Loucy (cell line): ENCODE measurements around the gene PHACTR1.

Source experiments
- H2AFZ ChIP-seq: fragments of 200-600 bp; sonication (generic); 2 replicates; pipeline ENCODE4 v1.6.0; 2016; ENCODE audit warnings: antibody characterized with exemption, mild to moderate bottlenecking, low read length, moderate library complexity
- H3F3A ChIP-seq: fragments of 200-600 bp; 2 replicates; pipeline ENCODE4 v1.6.0; 2016; ENCODE audit warnings: antibody characterized with exemption, low read depth, mild to moderate bottlenecking
- H3K27me3 ChIP-seq: fragments of 200-600 bp; sonication (generic); 2 replicates; pipeline ENCODE4 v1.6.1; 2014; ENCODE audit warnings: low read length, mild to moderate bottlenecking; ENCODE audit not compliant: insufficient read depth, poor library complexity, severe bottlenecking
- H3K36me3 ChIP-seq: fragments of 200-600 bp; sonication (generic); 2 replicates; pipeline ENCODE4 v1.6.1; 2016; ENCODE audit warnings: low read length; ENCODE audit not compliant: insufficient read depth
- H3K4me1 ChIP-seq: fragments of 200-600 bp; sonication (generic); 2 replicates; pipeline ENCODE4 v1.5.1; 2014; ENCODE audit warnings: low read length, mild to moderate bottlenecking; ENCODE audit not compliant: insufficient read depth, poor library complexity, severe bottlenecking
- H3K4me2 ChIP-seq: fragments of 200-600 bp; sonication (generic); 2 replicates; pipeline ENCODE4 v1.6.0; 2014; ENCODE audit warnings: antibody characterized with exemption, low read length, low read depth, mild to moderate bottlenecking; ENCODE audit not compliant: poor library complexity, severe bottlenecking
- H3K4me3 ChIP-seq: fragments of 200-600 bp; sonication (generic); 2 replicates; pipeline ENCODE4 v1.5.1; 2014; ENCODE audit warnings: low read length, mild to moderate bottlenecking, mixed read lengths; ENCODE audit not compliant: poor library complexity, severe bottlenecking
- H3K79me2 ChIP-seq: fragments of 200-600 bp; sonication (generic); 2 replicates; pipeline ENCODE4 v1.6.1; 2014; ENCODE audit warnings: low read length; ENCODE audit not compliant: insufficient read depth
- H3K9ac ChIP-seq: fragments of 200-600 bp; sonication (generic); 2 replicates; pipeline ENCODE4 v1.6.0; 2014; ENCODE audit warnings: mild to moderate bottlenecking, low read depth, low read length, moderate library complexity; ENCODE audit not compliant: poor library complexity, severe bottlenecking
- H3K9me2 ChIP-seq: fragments of 200-600 bp; sonication (generic); replicated peaks from 2 replicates; pipeline ENCODE4 v1.6.1; 2016; ENCODE audit warnings: low read depth, low read length, mixed read lengths
- H3K9me3 ChIP-seq: fragments of 200-600 bp; sonication (generic); 2 replicates; pipeline ENCODE4 v1.6.1; 2014; ENCODE audit warnings: mild to moderate bottlenecking, antibody characterized with exemption, low read length, low read depth; ENCODE audit not compliant: insufficient read depth
- H4K20me1 ChIP-seq: fragments of 200-600 bp; sonication (generic); 2 replicates; pipeline ENCODE4 v1.6.0; 2014; ENCODE audit warnings: antibody characterized with exemption, low read length, mild to moderate bottlenecking; ENCODE audit not compliant: insufficient read depth, poor library complexity, severe bottlenecking
- CTCF ChIP-seq: fragments of 200-600 bp; sonication (generic); conservative IDR thresholded peaks from 2 replicates; pipeline ENCODE4 v1.5.1; 2014; ENCODE audit warnings: mild to moderate bottlenecking, antibody characterized with exemption, low read length
- EZH2phosphoT487 ChIP-seq: fragments of 200-600 bp; IDR thresholded peaks from 2 replicates; pipeline ENCODE4 v1.6.1; 2018; ENCODE audit warnings: antibody characterized with exemption, mild to moderate bottlenecking, moderate library complexity, borderline replicate concordance

The PHACTR1 gene

GRCh38 chr6:13096084-13096483 is 379.5 kb downstream of the PHACTR1 start:
- H2AFZ ChIP-seq: no peak overlapping the region
- peaks cover 3% of the 10 kb centered on the region; the same call in 1 of the 2 replicates for H3F3A ChIP-seq
- no peaks in the 10 kb centered on the region for H3K9me3 ChIP-seq
- H3K9ac ChIP-seq: no peak overlapping the region
- peaks cover 17% of the 10 kb centered on the region for H3K4me1 ChIP-seq
- no peaks in the 10 kb centered on the region for H3K36me3 ChIP-seq
- no peak overlapping the region for H3K4me2 ChIP-seq
- H4K20me1 ChIP-seq: no peaks in the 10 kb centered on the region
- no peak for TF ChIP-seq CTCF
- TF ChIP-seq EZH2phosphoT487: no peak
- H3K9me2 ChIP-seq: no peaks in the 10 kb centered on the region
- no peak overlapping the region for H3K4me3 ChIP-seq
- no peaks in the 10 kb centered on the region for H3K27me3 ChIP-seq
- no peaks in the 10 kb centered on the region for H3K79me2 ChIP-seq

GRCh38 chr6:13097454-13097853 is 380.9 kb downstream of the PHACTR1 start:
- peaks cover 3% of the 10 kb centered on the region; the same call in 1 of the 2 replicates for H3F3A ChIP-seq
- no peaks in the 10 kb centered on the region for H3K27me3 ChIP-seq
- H3K79me2 ChIP-seq: no peaks in the 10 kb centered on the region
- no peak overlapping the region for H2AFZ ChIP-seq
- peaks cover 17% of the 10 kb centered on the region for H3K4me1 ChIP-seq
- TF ChIP-seq EZH2phosphoT487: no peak
- TF ChIP-seq CTCF: no peak
- H4K20me1 ChIP-seq: no peaks in the 10 kb centered on the region
- no peaks in the 10 kb centered on the region for H3K9me3 ChIP-seq
- H3K9me2 ChIP-seq: no peaks in the 10 kb centered on the region
- no peak overlapping the region for H3K4me3 ChIP-seq
- no peak overlapping the region for H3K9ac ChIP-seq
- no peaks in the 10 kb centered on the region for H3K36me3 ChIP-seq
- no peak overlapping the region for H3K4me2 ChIP-seq

- Histone ChIP-seq H3K9ac (no peak overlapping the region), H3K79me2 (no peaks in the 10 kb centered on the region), H3K4me3 (no peak overlapping the region), H3K4me2 (no peak overlapping the region), H4K20me1 (no peaks in the 10 kb centered on the region), H2AFZ (no peak overlapping the region), H3K4me1 (peaks cover 17% of the 10 kb centered on the region), H3K36me3 (no peaks in the 10 kb centered on the region), H3K27me3 (no peaks in the 10 kb centered on the region), H3K9me3 (no peaks in the 10 kb centered on the region), H3F3A (peaks cover 3% of the 10 kb centered on the region; the same call in 1 of the 2 replicates), H3K9me2 (no peaks in the 10 kb centered on the region)
- TF ChIP-seq CTCF (no peak), EZH2phosphoT487 (no peak)
Observed at GRCh38 chr6:13098006-13098405, 381.4 kb downstream of the PHACTR1 start.
